Left colon (tissue), 2 donors: ENCODE results near the gene ABRACL. TPM values are rescaled to one million over a fixed set of nuclear protein-coding genes. Genes with fewer than 3 reads are reported as not detected.
"Not testable (repeated sequence)": the region's sequence is repeated elsewhere in the genome, so short reads cannot be mapped to it uniquely, and the experiment has no call there.

Experiments used
- ATAC-seq: fragments of 200-7000 bp; cut with Tn5 transposase; one replicate; pipeline ENCODE4 v1.9.1; 2020; ENCODE audit warnings: mild to moderate bottlenecking, moderate library complexity
- DNase-seq, 2 donors: peaks; one replicate each; pipeline ENCODE4 v3.0.0-alpha.2; 2020
- intact Hi-C, 2 donors: fragments of 100-400 bp; cut with DNase I in 1 of 2; cut with micrococcal nuclease in 1 of 2; formaldehyde crosslinking; loops; one replicate each; pipeline versions ENCODE4 v1.11.2 to v1.14.0; 2022; cut with DNase I, micrococcal nuclease
- total RNA-seq, 2 donors: library from RNA; stranded (reverse); fragmentation: NEBNext Ultra II Directional; extraction: Animal tissue kit (Norgen Biotek cat#: 25700); gene quantifications; one replicate each; pipeline ENCODE4 v1.2.1, GENCODE V29; 2021
- donor health status: DM: no; HTN: no; CAD: no.
- donor health status: DM: yes; HTN: yes; CAD: no.

ABRACL gene
- total RNA-seq, 2 donors from 2014 or later = 110 to 117 TPM

GRCh38 chr6:139006477-139006876, 22.1 kb upstream of the ABRACL start:
- DNase-seq = no peak
- intact Hi-C loops = no loop called here
- ATAC-seq = no peak

- no peak for ATAC-seq
- no peak for DNase-seq
- intact Hi-C loops = no loop called here
Observed at GRCh38 chr6:139007428-139007827, 21.1 kb upstream of the ABRACL start.

- intact Hi-C loops = no loop called here
- no peak for DNase-seq
Observed at GRCh38 chr6:139008117-139008516, 20.4 kb upstream of the ABRACL start.

GRCh38 chr6:139010674-139011073, 17.9 kb upstream of the ABRACL start:
- DNase-seq (no peak), ATAC-seq (no peak)
- intact Hi-C loops = no loop called here

More at GRCh38 chr6:139008117-139008516, 20.4 kb upstream of the ABRACL start:
- ATAC-seq = no peak

- intact Hi-C loops = no loop called here
- ATAC-seq = no peak
- no peak for DNase-seq
Observed at GRCh38 chr6:139011980-139012379, 16.6 kb upstream of the ABRACL start.

- intact Hi-C loops = no loop called here
- DNase-seq (no peak), ATAC-seq (no peak)
Observed at GRCh38 chr6:139013185-139013800, 15.3 kb upstream of the ABRACL start.

- peak in 1 of 2 donors; percentile 21 for DNase-seq
- ATAC-seq = peak; percentile 95
- intact Hi-C loops = no loop called here
Observed at GRCh38 chr6:139014945-139015344, 13.6 kb upstream of the ABRACL start.

- ATAC-seq (no peak), DNase-seq (no peak)
- intact Hi-C loops = no loop called here
Observed at GRCh38 chr6:139016337-139017213, 12.0 kb upstream of the ABRACL start.

GRCh38 chr6:139017227-139017626, 11.3 kb upstream of the ABRACL start:
- intact Hi-C loops = no loop called here
- ATAC-seq = peak; percentile 33
- no peak for DNase-seq

- ATAC-seq = no peak
- DNase-seq = no peak
- intact Hi-C loops = no loop called here
Observed at GRCh38 chr6:139019722-139020121, 8.8 kb upstream of the ABRACL start.

- intact Hi-C loops = no loop called here
- peak; percentile 57 to 61 for DNase-seq
- ATAC-seq = peak; percentile 99
Observed at GRCh38 chr6:139020689-139021088, 7.9 kb upstream of the ABRACL start.

- ATAC-seq, intact Hi-C loops, DNase-seq: not testable (repeated sequence)
Observed at GRCh38 chr6:139025416-139025815, 3.1 kb upstream of the ABRACL start.

- peak; percentile 67 for ATAC-seq
- intact Hi-C loops = no loop called here
- DNase-seq = peak; percentile 49 to 67
Observed at GRCh38 chr6:139027620-139028182, 844 bp upstream of the ABRACL start.

GRCh38 chr6:139028215-139028657, 309 bp upstream of the ABRACL start:
- intact Hi-C loops = no loop called here

GRCh38 chr6:139029470-139030227, 1.1 kb downstream of the ABRACL start:
- ATAC-seq (peak; percentile 66), DNase-seq (peak; percentile 81 to 83)
- intact Hi-C loops = no loop called here

More at GRCh38 chr6:139028215-139028657, 309 bp upstream of the ABRACL start:
- ATAC-seq (no peak), DNase-seq (no peak)

- ATAC-seq = no peak
- DNase-seq = peak in 1 of 2 donors; percentile 18
- intact Hi-C loops = no loop called here
Observed at GRCh38 chr6:139030228-139030963, 1.9 kb downstream of the ABRACL start.

- DNase-seq = no peak
Observed at GRCh38 chr6:139037490-139037889, 8.9 kb downstream of the ABRACL start.

GRCh38 chr6:139044250-139044649, 15.7 kb downstream of the ABRACL start:
- DNase-seq = no peak
- intact Hi-C loops = no loop called here
- ATAC-seq = no peak

More at GRCh38 chr6:139037490-139037889, 8.9 kb downstream of the ABRACL start:
- ATAC-seq = no peak
- intact Hi-C loops = no loop called here
